Measurements from ENCODE around the gene APOL3.

Gene APOL3

GRCh38 chr22:36113121-36113520 is 47.4 kb downstream of the APOL3 start:
- TF ChIP-seq, protein P1, sequence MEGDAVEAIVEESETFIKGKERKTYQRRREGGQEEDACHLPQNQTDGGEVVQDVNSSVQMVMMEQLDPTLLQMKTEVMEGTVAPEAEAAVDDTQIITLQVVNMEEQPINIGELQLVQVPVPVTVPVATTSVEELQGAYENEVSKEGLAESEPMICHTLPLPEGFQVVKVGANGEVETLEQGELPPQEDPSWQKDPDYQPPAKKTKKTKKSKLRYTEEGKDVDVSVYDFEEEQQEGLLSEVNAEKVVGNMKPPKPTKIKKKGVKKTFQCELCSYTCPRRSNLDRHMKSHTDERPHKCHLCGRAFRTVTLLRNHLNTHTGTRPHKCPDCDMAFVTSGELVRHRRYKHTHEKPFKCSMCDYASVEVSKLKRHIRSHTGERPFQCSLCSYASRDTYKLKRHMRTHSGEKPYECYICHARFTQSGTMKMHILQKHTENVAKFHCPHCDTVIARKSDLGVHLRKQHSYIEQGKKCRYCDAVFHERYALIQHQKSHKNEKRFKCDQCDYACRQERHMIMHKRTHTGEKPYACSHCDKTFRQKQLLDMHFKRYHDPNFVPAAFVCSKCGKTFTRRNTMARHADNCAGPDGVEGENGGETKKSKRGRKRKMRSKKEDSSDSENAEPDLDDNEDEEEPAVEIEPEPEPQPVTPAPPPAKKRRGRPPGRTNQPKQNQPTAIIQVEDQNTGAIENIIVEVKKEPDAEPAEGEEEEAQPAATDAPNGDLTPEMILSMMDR (IDR thresholded peaks at IDR 0.05; ENCODE audit: low read depth, low read length), result no peak
- DNase-seq (ENCODE audit: extremely low read depth, low read depth), result no peak

- DNase-seq (ENCODE audit: extremely low read depth, low read depth), result no peak
- TF ChIP-seq, protein P1 (IDR thresholded peaks at IDR 0.05; ENCODE audit: low read depth, low read length), result no peak
Observed at GRCh38 chr22:36111316-36111715, 49.2 kb downstream of the APOL3 start.

- TF ChIP-seq, protein P1 (IDR thresholded peaks at IDR 0.05; ENCODE audit: low read depth, low read length), result no peak
- no peak for DNase-seq (ENCODE audit: extremely low read depth, low read depth)
Observed at GRCh38 chr22:36110306-36110881, 50.2 kb downstream of the APOL3 start.

DNA sequence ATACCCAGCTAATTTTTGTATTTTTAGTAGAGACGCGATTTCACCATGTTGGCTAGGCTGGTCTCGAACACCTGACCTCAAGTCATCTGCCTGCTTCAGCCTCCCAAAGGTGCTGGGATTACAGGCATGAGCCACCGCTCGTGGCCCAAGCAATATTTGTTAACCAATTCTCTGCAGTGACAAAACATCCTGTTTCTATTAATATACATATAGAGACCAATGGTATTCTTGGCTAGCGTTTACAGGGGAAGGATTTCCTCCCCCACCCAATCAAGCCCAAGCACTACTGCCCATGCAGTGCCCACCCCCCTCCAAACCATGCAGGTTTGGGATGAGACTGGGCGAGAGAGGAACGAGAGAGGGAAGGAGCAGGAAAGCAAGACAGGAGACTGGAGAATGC is 53.1 kb downstream of the APOL3 start:
- no peak for DNase-seq (ENCODE audit: extremely low read depth, low read depth)
- TF ChIP-seq, protein P1 (IDR thresholded peaks at IDR 0.05; ENCODE audit: low read depth, low read length), result no peak

GRCh38 chr22:36106910-36107309 is 53.6 kb downstream of the APOL3 start:
- no peak for DNase-seq (ENCODE audit: extremely low read depth, low read depth)

GRCh38 chr22:36104988-36105387 is 55.6 kb downstream of the APOL3 start:
- TF ChIP-seq, protein P1 (IDR thresholded peaks at IDR 0.05; ENCODE audit: low read depth, low read length), result no peak
- no peak for DNase-seq (ENCODE audit: extremely low read depth, low read depth)

More at GRCh38 chr22:36106910-36107309, 53.6 kb downstream of the APOL3 start:
- TF ChIP-seq, protein P1 (IDR thresholded peaks at IDR 0.05; ENCODE audit: low read depth, low read length), result no peak

GRCh38 chr22:36104435-36104834 is 56.1 kb downstream of the APOL3 start:
- no peak for DNase-seq (ENCODE audit: extremely low read depth, low read depth)
- TF ChIP-seq, protein P1 (IDR thresholded peaks at IDR 0.05; ENCODE audit: low read depth, low read length), result no peak
